AG09319 (cell line): Measurements from ENCODE around the gene DESI2.
"Not testable (repeated sequence)": the region's sequence is repeated elsewhere in the genome, so short reads cannot be mapped to it uniquely, and the experiment has no call there.

Experiments used
- DNase-seq: peaks from one replicate; pipeline ENCODE4 v3.0.0-alpha.2; 2010; ENCODE audit warnings: low read depth; ENCODE audit errors: extremely low read depth
- TF ChIP-seq, protein P1 (sequence below): IDR thresholded peaks from 2 replicates; pipeline ENCODE4 v1.5.1; 2011; ENCODE audit warnings: low read depth, mild to moderate bottlenecking, inconsistent platforms, low read length, moderate library complexity

DESI2 gene

DNA sequence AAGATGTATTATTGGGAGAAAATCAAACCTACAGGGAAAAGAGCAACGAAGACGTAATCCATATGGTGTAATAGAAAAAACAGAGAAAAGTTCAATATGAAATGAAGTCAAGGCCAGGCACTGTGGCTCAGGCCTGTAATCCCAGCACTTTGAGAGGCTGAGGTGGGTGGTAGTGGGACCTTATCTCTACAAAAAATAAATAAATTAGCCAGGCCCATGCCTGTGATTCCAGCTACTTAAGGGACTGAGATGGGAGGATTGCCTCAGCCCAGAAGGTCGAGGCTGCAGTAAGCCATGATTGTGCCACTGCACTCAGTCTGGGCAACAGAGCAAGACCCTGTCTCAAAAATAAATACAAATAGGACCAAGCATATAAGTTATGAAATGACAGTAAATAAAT, 11.4 kb downstream of the DESI2 start:
- TF ChIP-seq, protein P1, sequence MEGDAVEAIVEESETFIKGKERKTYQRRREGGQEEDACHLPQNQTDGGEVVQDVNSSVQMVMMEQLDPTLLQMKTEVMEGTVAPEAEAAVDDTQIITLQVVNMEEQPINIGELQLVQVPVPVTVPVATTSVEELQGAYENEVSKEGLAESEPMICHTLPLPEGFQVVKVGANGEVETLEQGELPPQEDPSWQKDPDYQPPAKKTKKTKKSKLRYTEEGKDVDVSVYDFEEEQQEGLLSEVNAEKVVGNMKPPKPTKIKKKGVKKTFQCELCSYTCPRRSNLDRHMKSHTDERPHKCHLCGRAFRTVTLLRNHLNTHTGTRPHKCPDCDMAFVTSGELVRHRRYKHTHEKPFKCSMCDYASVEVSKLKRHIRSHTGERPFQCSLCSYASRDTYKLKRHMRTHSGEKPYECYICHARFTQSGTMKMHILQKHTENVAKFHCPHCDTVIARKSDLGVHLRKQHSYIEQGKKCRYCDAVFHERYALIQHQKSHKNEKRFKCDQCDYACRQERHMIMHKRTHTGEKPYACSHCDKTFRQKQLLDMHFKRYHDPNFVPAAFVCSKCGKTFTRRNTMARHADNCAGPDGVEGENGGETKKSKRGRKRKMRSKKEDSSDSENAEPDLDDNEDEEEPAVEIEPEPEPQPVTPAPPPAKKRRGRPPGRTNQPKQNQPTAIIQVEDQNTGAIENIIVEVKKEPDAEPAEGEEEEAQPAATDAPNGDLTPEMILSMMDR = no peak
- DNase-seq = no peak

DNA sequence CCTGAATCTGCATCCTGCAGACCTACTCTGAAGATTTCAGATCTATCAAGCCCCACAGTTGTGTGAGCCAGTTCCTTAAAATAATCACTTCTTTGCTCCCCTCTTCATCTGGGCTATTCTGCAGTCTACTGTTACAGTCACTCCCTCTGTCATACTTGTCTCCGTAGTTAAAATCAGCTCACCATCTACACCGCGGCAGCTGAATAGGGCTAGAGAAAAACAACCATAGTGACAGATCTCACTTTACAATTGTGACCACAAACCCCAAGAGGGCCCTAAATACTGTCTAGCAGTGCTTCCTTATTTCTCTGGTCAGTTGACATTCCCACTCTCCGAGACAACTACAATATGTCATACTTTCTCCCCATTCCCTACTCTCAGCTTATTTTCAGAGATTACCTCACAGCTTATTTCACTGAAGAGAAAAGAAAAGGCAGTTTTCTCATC, 12.9 kb downstream of the DESI2 start:
- no peak for DNase-seq
- TF ChIP-seq, protein P1 = no peak

DNA sequence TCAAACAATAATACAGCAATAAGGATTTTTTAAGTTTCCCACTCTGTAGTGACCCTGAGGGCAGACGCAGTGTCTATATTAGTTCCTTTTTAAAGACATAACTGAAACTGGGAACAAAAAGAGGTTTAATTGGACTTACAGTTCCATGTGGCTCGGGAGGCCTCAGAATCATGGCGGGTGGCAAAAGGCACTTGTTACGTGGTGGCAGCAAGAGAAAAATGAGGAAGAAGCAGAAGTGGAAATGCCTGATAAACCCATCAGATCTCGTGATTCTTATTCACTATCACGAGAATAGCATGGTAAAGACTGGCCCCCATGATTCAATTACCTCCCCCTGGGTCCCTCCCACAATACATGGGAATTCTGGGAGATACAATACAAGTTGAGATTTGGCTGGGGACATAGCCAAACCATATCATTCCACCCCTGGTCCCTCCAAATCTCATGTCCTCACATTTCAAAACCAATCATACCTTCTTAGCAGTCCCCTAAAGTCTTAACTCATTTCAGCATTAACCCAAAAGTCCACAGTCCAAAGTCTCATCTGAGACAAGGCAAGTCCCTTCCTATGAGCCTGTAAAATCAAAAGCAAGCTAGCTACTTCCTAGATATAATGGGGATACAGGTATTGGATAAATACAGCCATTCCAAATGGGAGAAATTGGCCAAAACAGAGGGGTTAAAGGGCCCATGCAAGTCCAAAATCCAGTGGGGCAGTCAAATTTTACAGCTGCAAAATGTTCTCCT, 13.9 kb downstream of the DESI2 start:
- not testable (repeated sequence) for DNase-seq

DNA sequence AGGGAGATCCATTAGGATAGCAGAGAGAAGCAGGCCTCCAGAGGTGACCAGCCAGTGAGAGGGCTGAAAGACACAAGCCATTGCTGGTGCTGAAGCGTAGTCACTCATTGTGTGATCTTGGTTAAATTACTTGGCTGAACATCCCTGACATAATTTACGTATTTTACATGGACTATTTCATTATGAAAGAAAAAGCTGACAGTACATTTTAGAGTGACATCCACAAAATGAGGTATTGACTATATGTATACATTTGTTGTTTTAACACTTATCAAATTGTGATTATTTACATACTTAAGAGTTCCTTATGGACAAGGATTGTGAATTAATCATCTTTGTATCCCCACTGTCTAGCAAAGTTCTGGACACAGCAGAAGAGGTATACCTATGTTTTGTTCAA, 14.9 kb downstream of the DESI2 start:
- DNase-seq = no peak

DNA sequence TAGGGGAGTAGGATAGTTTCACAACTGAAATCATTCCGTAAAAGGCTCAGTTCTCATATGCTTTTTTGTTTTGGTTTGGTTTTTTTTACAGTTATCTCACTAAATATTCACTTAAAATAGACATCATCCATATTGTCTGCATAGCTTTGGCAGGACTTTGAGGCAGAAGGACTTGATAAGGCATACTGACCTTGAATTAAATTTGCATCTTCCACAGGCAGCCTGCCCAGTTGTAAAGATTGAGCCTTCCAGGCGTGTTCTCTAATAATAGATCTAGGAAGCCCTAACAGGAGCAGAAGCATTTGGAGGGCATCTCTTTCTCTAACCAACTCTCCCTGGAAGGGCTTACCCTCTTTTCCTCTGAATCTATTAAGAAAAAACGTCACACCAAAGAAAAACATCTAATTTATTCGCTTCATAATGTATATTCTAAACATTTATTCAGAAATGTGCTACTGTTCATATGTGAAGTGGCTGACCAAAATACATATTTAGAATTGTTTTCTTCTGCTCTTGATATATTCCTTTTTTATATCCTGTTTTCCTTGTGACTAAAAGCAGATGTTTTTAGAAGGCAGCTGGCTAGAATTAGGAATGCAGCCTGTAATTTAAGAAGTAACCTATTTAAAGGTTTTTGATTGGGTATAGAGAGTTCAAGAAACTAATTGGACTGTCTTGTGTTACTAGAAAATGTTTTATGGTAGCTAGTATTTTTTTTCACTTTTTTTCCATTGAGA, 20.2 kb downstream of the DESI2 start:
- DNase-seq = peak; percentile 18
- TF ChIP-seq, protein P1 = no peak

More for the DNA sequence above, 14.9 kb downstream of the DESI2 start:
- TF ChIP-seq, protein P1 = no peak

DNA sequence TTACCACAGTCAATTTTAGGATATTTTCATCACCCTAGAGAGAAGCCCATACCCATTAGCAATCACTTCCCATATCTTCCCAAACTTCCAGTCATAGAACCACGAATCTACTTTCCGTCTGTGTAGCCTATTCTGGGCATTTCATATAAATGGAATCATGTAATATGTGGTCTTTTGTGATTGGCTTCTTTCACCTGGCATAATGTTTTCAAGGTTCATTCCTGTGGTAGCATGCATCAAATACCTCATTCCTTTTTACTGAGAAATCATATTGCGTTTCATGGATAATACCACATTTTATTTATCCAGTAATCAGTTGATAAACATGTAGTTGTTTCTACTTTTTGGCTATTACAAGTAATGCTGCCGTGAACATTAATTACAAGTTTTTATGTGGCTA, 21.5 kb downstream of the DESI2 start:
- no peak for DNase-seq
- TF ChIP-seq, protein P1 = no peak

DNA sequence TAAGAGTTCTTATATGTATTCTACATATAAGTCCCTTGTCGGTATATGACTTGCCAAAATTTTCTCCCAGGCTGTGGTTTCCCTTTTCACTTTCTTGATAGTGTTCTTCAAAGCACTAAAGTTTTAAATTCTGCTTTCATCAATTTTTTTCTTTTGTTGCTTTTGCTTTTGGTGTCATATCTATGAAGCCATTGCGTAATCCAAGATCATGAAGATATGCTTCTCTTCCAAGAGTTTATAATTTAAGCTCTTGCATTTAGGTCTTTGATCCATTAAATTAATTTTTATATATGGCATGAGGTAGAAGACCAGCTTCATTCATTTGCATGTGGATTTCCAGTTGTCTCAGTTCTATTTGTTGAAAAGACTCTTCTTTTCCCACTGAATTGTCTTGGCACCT, 22.2 kb downstream of the DESI2 start:
- DNase-seq = no peak
- TF ChIP-seq, protein P1 = no peak
